ENCODE data around the gene OR8B4.

DNA sequence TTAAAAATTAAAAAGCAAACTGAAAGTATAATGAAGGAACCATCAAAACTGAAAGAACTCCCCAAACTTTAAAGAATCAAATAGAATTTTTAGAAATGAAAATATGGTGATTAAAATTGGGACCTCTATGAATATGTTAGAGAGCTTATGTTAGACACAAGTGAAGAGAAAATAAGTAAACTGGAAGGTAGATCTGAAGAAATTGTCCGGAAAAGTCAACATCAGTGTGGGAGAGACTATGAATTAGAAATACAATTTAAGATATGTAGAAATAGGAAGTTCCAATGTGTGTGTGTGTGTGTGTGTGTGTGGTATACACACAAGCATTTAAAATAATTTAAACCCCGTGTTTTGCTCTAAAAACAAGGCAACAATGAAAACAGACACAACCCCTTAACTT is 4.9 kb upstream of the OR8B4 start:
- TF ChIP-seq, protein P1, sequence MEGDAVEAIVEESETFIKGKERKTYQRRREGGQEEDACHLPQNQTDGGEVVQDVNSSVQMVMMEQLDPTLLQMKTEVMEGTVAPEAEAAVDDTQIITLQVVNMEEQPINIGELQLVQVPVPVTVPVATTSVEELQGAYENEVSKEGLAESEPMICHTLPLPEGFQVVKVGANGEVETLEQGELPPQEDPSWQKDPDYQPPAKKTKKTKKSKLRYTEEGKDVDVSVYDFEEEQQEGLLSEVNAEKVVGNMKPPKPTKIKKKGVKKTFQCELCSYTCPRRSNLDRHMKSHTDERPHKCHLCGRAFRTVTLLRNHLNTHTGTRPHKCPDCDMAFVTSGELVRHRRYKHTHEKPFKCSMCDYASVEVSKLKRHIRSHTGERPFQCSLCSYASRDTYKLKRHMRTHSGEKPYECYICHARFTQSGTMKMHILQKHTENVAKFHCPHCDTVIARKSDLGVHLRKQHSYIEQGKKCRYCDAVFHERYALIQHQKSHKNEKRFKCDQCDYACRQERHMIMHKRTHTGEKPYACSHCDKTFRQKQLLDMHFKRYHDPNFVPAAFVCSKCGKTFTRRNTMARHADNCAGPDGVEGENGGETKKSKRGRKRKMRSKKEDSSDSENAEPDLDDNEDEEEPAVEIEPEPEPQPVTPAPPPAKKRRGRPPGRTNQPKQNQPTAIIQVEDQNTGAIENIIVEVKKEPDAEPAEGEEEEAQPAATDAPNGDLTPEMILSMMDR (IDR thresholded peaks at IDR 0.05; ENCODE audit: low read depth, low read length): no peak
- TF ChIP-seq POLR2A (IDR thresholded peaks at IDR 0.05; ENCODE audit: extremely low read depth, insufficient read length): no peak
- no peak for TF ChIP-seq MYC (IDR thresholded peaks at IDR 0.05; ENCODE audit: low read depth, low read length)

All from NB4 (cell line).